GM12878 (cell line): ENCODE measurements around the gene SQOR. TPM values are rescaled to one million over a fixed set of nuclear protein-coding genes. Genes with fewer than 3 reads are reported as not detected.

Source experiments
- ATAC-seq: fragments of 200-7000 bp; cut with Tn5 transposase; 3 replicates; pipeline ENCODE4 v1.9.1; 2020; ENCODE audit warnings: mild to moderate bottlenecking, moderate library complexity
- BruUV-seq: library from RNA; stranded (reverse); fragments of 400-500 nt; replicated peaks from 2 replicates; lab custom pipeline; 2021; lab: Mats Ljungman, UMichigan
- CTCF ChIA-PET: fragments of 300-600 bp; sonication (Branson Sonifier 250); formaldehyde crosslinking; extraction: SDS; loops from one replicate; lab custom pipeline; 2021; ENCODE audit warnings: inconsistent platforms; lab: Yijun Ruan, JAX
- POLR2A ChIA-PET: fragments of 350-600 bp; formaldehyde crosslinking; extraction: SDS; loops from one replicate; lab custom pipeline; 2021; ENCODE audit warnings: inconsistent platforms; lab: Charles Lee
- RAD21 ChIA-PET: fragments of 300-600 bp; sonication (Branson Sonifier 250); formaldehyde crosslinking; loops from one replicate; lab custom pipeline; 2023; ENCODE audit warnings: antibody characterized with exemption; ENCODE audit not compliant: unreplicated experiment; lab: Charles Lee
- SMC1A ChIA-PET: fragments of 300-600 bp; sonication (Branson Sonifier 250); formaldehyde crosslinking; loops from one replicate; lab custom pipeline; 2023; ENCODE audit not compliant: unreplicated experiment, uncharacterized antibody; lab: Charles Lee
- DNase-seq: peaks from one replicate; pipeline ENCODE4 v3.0.0-alpha.2; 2011; ENCODE audit warnings: low read depth, low spot score
- FAIRE-seq: peaks from 3 replicates; lab custom pipeline; 2011; peaks lifted over from hg19 to GRCh38; lab: Jason Lieb, UNC
- H2AFZ ChIP-seq: 2 replicates; pipeline ENCODE4 v1.6.0; 2011; ENCODE audit warnings: low read depth, low read length, control low read depth; ENCODE audit not compliant: control insufficient read depth
- H3K27ac ChIP-seq: 2 replicates; pipeline ENCODE4 v1.5.1; 2011; ENCODE audit warnings: control low read depth; ENCODE audit not compliant: control insufficient read depth, insufficient read depth
- H3K27me3 ChIP-seq, 2 experiments: replicated peaks in 1 of 2; 2 replicates each; pipeline versions ENCODE4 v1.6.0 to v1.6.1; 2011; ENCODE audit warnings: low read length in 1 of 2; ENCODE audit not compliant: control insufficient read depth in 2 of 2, insufficient read depth in 2 of 2
- H3K36me3 ChIP-seq, 2 experiments: 2 replicates each; pipeline ENCODE4 v1.5.1; 2011; ENCODE audit warnings: low read length in 1 of 2; ENCODE audit not compliant: control insufficient read depth in 2 of 2, insufficient read depth in 2 of 2
- H3K4me1 ChIP-seq: 2 replicates; pipeline ENCODE4 v1.6.1; 2011; ENCODE audit warnings: mild to moderate bottlenecking, low read length, moderate library complexity, mixed read lengths; ENCODE audit not compliant: control insufficient read depth, insufficient read depth
- H3K4me2 ChIP-seq: 2 replicates; pipeline ENCODE4 v1.6.0; 2011; ENCODE audit warnings: control low read depth; ENCODE audit not compliant: control insufficient read depth, insufficient read depth
- H3K4me3 ChIP-seq: fragments of 200-600 bp; sonication (generic); 2 replicates; pipeline ENCODE4 v1.5.1; 2016
- H3K79me2 ChIP-seq: 2 replicates; pipeline ENCODE4 v1.6.0; 2011; ENCODE audit warnings: low read length; ENCODE audit not compliant: control insufficient read depth, insufficient read depth
- H3K9ac ChIP-seq: 2 replicates; pipeline ENCODE4 v1.8.0; 2011; ENCODE audit warnings: low read length, control low read depth, mixed read lengths; ENCODE audit not compliant: control insufficient read depth, insufficient read depth
- H3K9me3 ChIP-seq: replicated peaks from 3 replicates; pipeline ENCODE4 v1.5.1; 2011; ENCODE audit warnings: mild to moderate bottlenecking, low read length; ENCODE audit not compliant: control insufficient read depth, insufficient read depth
- H4K20me1 ChIP-seq: 2 replicates; pipeline ENCODE4 v1.6.0; 2011; ENCODE audit not compliant: control insufficient read depth, insufficient read depth
- ATF7 ChIP-seq: fragments of 450-650 bp; IDR thresholded peaks from 2 replicates; pipeline ENCODE4 v1.6.1; 2016; ENCODE audit warnings: low read depth, mild to moderate bottlenecking
- BCL11A ChIP-seq: IDR thresholded peaks from 2 replicates; pipeline ENCODE4 v1.6.1; 2011; ENCODE audit warnings: low read depth, low read length
- CBFB ChIP-seq: IDR thresholded peaks from 2 replicates; pipeline ENCODE4 v1.6.1; 2016; ENCODE audit warnings: antibody characterized with exemption, low read depth
- FOS ChIP-seq: IDR thresholded peaks from 3 replicates; pipeline ENCODE4 v1.6.1; 2011; ENCODE audit warnings: borderline replicate concordance; ENCODE audit not compliant: insufficient read length; ENCODE audit errors: extremely low read depth
- HCFC1 ChIP-seq: fragments of 150-350 bp; IDR thresholded peaks from 2 replicates; pipeline ENCODE4 v1.6.1; 2014; ENCODE audit warnings: low read length
- KLF5 ChIP-seq: fragments of 450-650 bp; IDR thresholded peaks from 2 replicates; pipeline ENCODE4 v1.6.1; 2014; ENCODE audit warnings: mild to moderate bottlenecking; ENCODE audit not compliant: partially characterized antibody
- MEF2A ChIP-seq: IDR thresholded peaks from 2 replicates; pipeline ENCODE4 v1.6.1; 2011; ENCODE audit warnings: low read depth, mild to moderate bottlenecking, low read length, moderate library complexity; ENCODE audit not compliant: insufficient read depth
- MYB ChIP-seq: fragments of 150-350 bp; IDR thresholded peaks from 2 replicates; pipeline ENCODE4 v1.6.1; 2014; ENCODE audit warnings: mild to moderate bottlenecking, low read depth, low read length, borderline replicate concordance
- MYC ChIP-seq: IDR thresholded peaks from 2 replicates; pipeline ENCODE4 v1.6.1; 2011; ENCODE audit warnings: mild to moderate bottlenecking, low read length, moderate library complexity, inconsistent platforms; ENCODE audit not compliant: insufficient read depth, insufficient replicate concordance, insufficient read length, severe bottlenecking
- NR2F1 ChIP-seq: fragments of 450-650 bp; conservative IDR thresholded peaks from 2 replicates; pipeline ENCODE4 v1.6.1; 2017; ENCODE audit warnings: mild to moderate bottlenecking
- PAX8 ChIP-seq: fragments of 450-650 bp; IDR thresholded peaks from 2 replicates; pipeline ENCODE4 v1.6.1; 2017; ENCODE audit warnings: mild to moderate bottlenecking, moderate library complexity
- POLR2A ChIP-seq: IDR thresholded peaks from 2 replicates; pipeline ENCODE4 v1.6.1; 2011; ENCODE audit warnings: low read depth, mild to moderate bottlenecking, low read length
- WRNIP1 ChIP-seq: IDR thresholded peaks from 2 replicates; pipeline ENCODE4 v1.6.1; 2011; ENCODE audit warnings: low read depth, low read length, improper control_type of control experiment, borderline replicate concordance
- WGBS: methylation state at CpG from one replicate; pipeline ENCODE4 v1.1.6; 2016; ENCODE audit warnings: low lambda C conversion rate; ENCODE audit not compliant: insufficient replicate concordance, insufficient coverage; ENCODE audit errors: missing lambda C conversion rate; 5-methylcytosine and 5-hydroxymethylcytosine counted together
- in situ Hi-C: fragments of 300-500 bp; cut with MboI; formaldehyde crosslinking; loops from 9 replicates; pipeline ENCODE4 v1.14.3; 2018; ENCODE audit warnings: mixed read lengths
- intact Hi-C: fragments of 100-400 bp; cut with micrococcal nuclease; formaldehyde crosslinking; loops from one replicate; pipeline ENCODE4 v1.14.2; 2022; ENCODE audit not compliant: unreplicated experiment
- polyA plus RNA-seq, 11 experiments: library from polyadenylated mRNA; depleted of rRNA in 4 of 11; unstranded in 6 of 11; stranded (reverse) in 5 of 11; fragments of >200 nt; fragmentation: Nextera tagmentation in 4 of 11; fragmentation: Illumina TruSeq in 1 of 11; extraction: Ambion mirVana in 4 of 11; extraction: Trizol in 1 of 11; gene quantifications; 1 replicate in 1 of 11; 2 replicates in 10 of 11; pipeline versions ENCODE4 v1.2.1 to v1.2.3, GENCODE V29; 2011 to 2016; ENCODE audit warnings: inconsistent platforms in 2 of 11, missing spikeins in 2 of 11, low read depth in 1 of 11
- total RNA-seq, 4 experiments: library from RNA; depleted of rRNA in 3 of 4; stranded (reverse); fragments of >200 nt in 3 of 4; fragmentation: Illumina TruSeq in 1 of 4; extraction: Trizol in 1 of 4; gene quantifications; 2 replicates each; pipeline versions ENCODE4 v1.2.1 to v1.2.3, GENCODE V29; 2013 to 2021
- TF ChIP-seq, protein P1 (sequence below), 3 experiments: IDR thresholded peaks in 2 of 3; conservative IDR thresholded peaks in 1 of 3; 2 replicates each; pipeline ENCODE4 v1.5.1; 2011; ENCODE audit warnings: low read depth in 3 of 3, low read length in 3 of 3, mild to moderate bottlenecking in 3 of 3, control low read depth in 2 of 3, moderate library complexity in 2 of 3, inconsistent platforms in 1 of 3, mixed read lengths in 1 of 3; ENCODE audit not compliant: control insufficient read depth in 2 of 3, insufficient read depth in 1 of 3; ENCODE audit errors: extremely low read depth in 1 of 3

The SQOR gene
- total and polyA plus RNA-seq, 10 of the 15 experiments (the other 5 are each of a cell fraction or from before 2014, with no cell fraction given), result 14.5 to 74.7 (median 44.2) TPM

DNA sequence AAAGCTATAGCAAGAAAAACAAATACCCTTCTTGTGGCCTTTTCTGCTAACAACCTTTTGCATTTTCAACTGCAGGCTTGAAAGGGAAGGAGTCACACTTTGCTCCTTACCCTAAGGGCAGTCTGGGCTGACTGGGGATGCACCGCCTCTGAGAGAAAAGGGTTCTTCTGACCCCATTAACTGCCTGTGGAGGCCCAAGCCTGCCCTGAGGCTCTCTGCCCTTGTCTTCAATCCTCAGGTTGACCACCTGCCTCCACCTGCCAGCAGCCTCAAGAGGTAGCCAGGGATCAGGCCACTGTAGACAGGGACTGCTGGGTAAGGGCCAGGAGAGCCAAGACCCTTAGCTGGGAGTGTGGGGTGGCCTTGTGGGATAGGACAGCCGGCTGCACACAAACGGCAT is 93.8 kb downstream of the SQOR start:
- DNase-seq (no peak), FAIRE-seq (no peak), ATAC-seq (no peak)
- H3K4me3 ChIP-seq, result no peak overlapping the region
- H3K9ac ChIP-seq, result no peak overlapping the region
- no peak overlapping the region for H3K27ac ChIP-seq
- H3K4me1 ChIP-seq, result no peaks in the 10 kb centered on the region
- RAD21 ChIA-PET, result no interaction called here
- H3K79me2 ChIP-seq, result no peaks in the 10 kb centered on the region
- H2AFZ ChIP-seq, result no peak overlapping the region
- H3K27me3 ChIP-seq, result peaks cover 0 to 2% of the 10 kb centered on the region in 2 experiments; a peak in 1 of 4 replicates
- BruUV-seq, result no TSS peak
- WGBS, result 31% methylated on average over 3 of the region's 3 CpGs
- in situ Hi-C loops, result no loop called here
- no peaks in the 10 kb centered on the region for H4K20me1 ChIP-seq
- intact Hi-C loops, result no loop called here
- POLR2A ChIA-PET, result no interaction called here
- H3K4me2 ChIP-seq, result no peak overlapping the region
- SMC1A ChIA-PET, result no interaction called here
- CTCF ChIA-PET, result interaction anchor here (0.6 kb wide), 1 partner anchor 236 kb away, joined by 3 read pairs; no protein-coding TSS in a partner anchor
- H3K9me3 ChIP-seq, result no peaks in the 10 kb centered on the region
- H3K36me3 ChIP-seq, result no peaks in the 10 kb centered on the region
- TF ChIP-seq PAX8, result no peak
- TF ChIP-seq, protein P1, sequence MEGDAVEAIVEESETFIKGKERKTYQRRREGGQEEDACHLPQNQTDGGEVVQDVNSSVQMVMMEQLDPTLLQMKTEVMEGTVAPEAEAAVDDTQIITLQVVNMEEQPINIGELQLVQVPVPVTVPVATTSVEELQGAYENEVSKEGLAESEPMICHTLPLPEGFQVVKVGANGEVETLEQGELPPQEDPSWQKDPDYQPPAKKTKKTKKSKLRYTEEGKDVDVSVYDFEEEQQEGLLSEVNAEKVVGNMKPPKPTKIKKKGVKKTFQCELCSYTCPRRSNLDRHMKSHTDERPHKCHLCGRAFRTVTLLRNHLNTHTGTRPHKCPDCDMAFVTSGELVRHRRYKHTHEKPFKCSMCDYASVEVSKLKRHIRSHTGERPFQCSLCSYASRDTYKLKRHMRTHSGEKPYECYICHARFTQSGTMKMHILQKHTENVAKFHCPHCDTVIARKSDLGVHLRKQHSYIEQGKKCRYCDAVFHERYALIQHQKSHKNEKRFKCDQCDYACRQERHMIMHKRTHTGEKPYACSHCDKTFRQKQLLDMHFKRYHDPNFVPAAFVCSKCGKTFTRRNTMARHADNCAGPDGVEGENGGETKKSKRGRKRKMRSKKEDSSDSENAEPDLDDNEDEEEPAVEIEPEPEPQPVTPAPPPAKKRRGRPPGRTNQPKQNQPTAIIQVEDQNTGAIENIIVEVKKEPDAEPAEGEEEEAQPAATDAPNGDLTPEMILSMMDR (IDR thresholded peaks at IDR 0.05 in 2 of 3, conservative IDR thresholded peaks at IDR 0.05 in 1 of 3; ENCODE audit: control insufficient read depth in 2 of 3, extremely low read depth in 1 of 3, insufficient read depth in 1 of 3, low read depth in 3 of 3, low read length in 3 of 3), result no peak
- TF ChIP-seq MEF2A, result no peak
- TF ChIP-seq WRNIP1, result no peak
- TF ChIP-seq NR2F1, result no peak
- no peak for TF ChIP-seq POLR2A
- TF ChIP-seq MYC, result no peak
- no peak for TF ChIP-seq BCL11A
- TF ChIP-seq KLF5, result no peak
- TF ChIP-seq CBFB, result no peak
- TF ChIP-seq MYB, result no peak
- TF ChIP-seq HCFC1, result no peak
- no peak for TF ChIP-seq ATF7
- TF ChIP-seq FOS, result no peak
